ENCODE data around the gene FADS6. TPM values are rescaled to one million over a fixed set of nuclear protein-coding genes. Genes with fewer than 3 reads are reported as not detected.

The FADS6 gene
- total RNA-seq, 1 experiment from 2014 or later = not detected

DNA sequence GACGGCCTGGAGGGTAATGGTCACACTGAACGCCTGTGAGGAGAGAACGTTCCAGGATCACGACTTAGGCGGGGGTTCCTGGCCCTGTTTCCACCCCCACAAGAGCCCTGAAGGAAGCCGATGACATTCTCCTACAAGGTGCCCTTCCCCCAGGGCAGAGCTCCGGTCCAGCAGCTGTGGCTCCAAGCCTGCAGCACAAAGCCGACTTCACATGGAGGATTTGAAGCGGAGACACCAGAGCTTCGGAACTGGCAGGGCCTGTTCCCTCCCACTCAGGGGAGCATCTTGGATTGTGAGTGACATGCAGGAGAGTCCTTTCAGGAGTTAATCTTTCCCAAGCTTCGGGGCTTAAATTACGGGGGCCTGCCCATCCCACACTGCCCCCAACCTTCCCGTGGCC is 5.0 kb downstream of the FADS6 start:
- no peak overlapping the region for H3K9ac ChIP-seq (ENCODE audit: low read length)
- no peak overlapping the region for H3K4me2 ChIP-seq (ENCODE audit: low read depth, low read length, poor library complexity, severe bottlenecking)
- no peaks in the 10 kb centered on the region for H3K27me3 ChIP-seq (ENCODE audit: low read length)
- no peaks in the 10 kb centered on the region for H3K9me3 ChIP-seq (ENCODE audit: low read length)
- no peak overlapping the region for H2AFZ ChIP-seq (ENCODE audit: low read length)
- no peak overlapping the region for H3K27ac ChIP-seq (ENCODE audit: low read length)
- H3K4me3 ChIP-seq (ENCODE audit: low read length) = no peak overlapping the region
- H3K9me2 ChIP-seq (replicated peaks; ENCODE audit: insufficient read depth, low read length) = no peaks in the 10 kb centered on the region
- H3K36me3 ChIP-seq (ENCODE audit: insufficient read depth, low read length) = no peaks in the 10 kb centered on the region
- no peaks in the 10 kb centered on the region for H3K4me1 ChIP-seq (ENCODE audit: low read length)
- no peak for DNase-seq
- no peaks in the 10 kb centered on the region for H3K79me2 ChIP-seq (ENCODE audit: low read length)
- H4K20me1 ChIP-seq (ENCODE audit: insufficient read depth, low read depth, low read length) = no peaks in the 10 kb centered on the region

DNA sequence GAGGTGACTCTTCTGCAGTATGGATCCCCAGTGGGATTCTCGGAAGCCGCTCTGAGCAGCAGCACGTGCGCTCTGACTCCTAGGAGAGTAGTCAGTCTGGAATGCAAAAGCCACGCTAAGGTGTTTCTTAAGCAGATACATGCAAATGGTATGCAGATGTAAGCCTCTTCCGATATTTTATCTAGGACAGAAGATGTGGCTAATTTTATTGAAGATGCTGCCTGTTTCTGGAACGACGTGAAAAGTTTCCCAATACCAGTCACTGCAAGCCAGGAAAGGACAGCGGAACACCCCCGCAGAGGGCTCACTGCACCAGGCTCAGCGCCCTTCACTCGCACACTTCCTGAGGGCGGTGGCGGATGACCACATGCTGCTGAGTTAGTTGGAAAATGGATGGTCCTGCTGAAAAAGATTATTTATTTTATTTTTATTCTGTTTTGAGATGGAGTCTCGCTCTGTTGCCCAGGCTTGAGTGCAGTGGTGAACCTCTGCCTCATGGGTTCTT is 10.1 kb downstream of the FADS6 start:
- Histone ChIP-seq H3K27ac (ENCODE audit: low read length) (no peak overlapping the region), H3K4me3 (ENCODE audit: low read length) (no peak overlapping the region), H4K20me1 (ENCODE audit: insufficient read depth, low read depth, low read length) (no peaks in the 10 kb centered on the region), H3K36me3 (ENCODE audit: insufficient read depth, low read length) (no peaks in the 10 kb centered on the region), H3K9me3 (ENCODE audit: low read length) (no peaks in the 10 kb centered on the region), H3K9me2 (replicated peaks; ENCODE audit: insufficient read depth, low read length) (no peaks in the 10 kb centered on the region), H3K4me2 (ENCODE audit: low read depth, low read length, poor library complexity, severe bottlenecking) (no peak overlapping the region), H3K4me1 (ENCODE audit: low read length) (no peaks in the 10 kb centered on the region), H3K9ac (ENCODE audit: low read length) (no peak overlapping the region), H3K27me3 (ENCODE audit: low read length) (no peaks in the 10 kb centered on the region), H3K79me2 (ENCODE audit: low read length) (no peaks in the 10 kb centered on the region), H2AFZ (ENCODE audit: low read length) (no peak overlapping the region)
- no peak for DNase-seq

DNA sequence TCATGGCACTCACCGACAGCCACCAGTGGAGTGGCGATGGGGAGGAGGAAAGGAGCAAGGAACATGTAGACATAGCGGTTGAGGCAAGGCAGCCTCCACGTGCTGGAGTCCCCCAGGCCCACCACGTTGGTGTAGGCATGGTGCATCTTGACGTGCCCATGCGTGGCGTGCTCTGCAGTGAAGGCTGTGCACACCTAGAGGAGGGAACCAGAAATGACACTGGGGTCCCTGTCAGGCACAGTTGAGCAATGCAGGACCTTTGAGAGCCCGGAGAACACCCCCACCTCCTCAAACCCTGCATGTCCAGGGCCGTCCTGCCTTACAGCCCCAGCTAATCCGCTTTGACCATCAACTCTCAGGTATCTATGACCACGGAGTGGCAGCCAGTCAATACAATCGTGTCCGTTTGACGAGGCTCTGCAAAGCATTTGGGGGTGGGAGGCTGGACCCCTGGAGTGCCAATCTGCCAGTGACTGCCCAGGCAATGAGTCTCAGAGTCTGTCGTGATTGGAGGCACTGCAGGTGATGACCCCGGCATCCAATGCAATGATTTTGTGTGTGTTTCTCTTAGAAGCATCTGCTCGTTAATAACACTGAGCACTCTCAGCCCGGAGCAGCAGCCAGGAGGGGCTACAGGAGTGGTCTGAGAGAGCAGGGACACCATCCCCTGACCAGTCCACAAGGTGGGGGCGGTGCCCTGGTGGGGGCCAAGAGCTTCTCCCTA is 10.8 kb downstream of the FADS6 start:
- H2AFZ ChIP-seq (ENCODE audit: low read length) = no peak overlapping the region
- H3K4me3 ChIP-seq (ENCODE audit: low read length) = no peak overlapping the region
- H4K20me1 ChIP-seq (ENCODE audit: insufficient read depth, low read depth, low read length) = no peaks in the 10 kb centered on the region
- no peaks in the 10 kb centered on the region for H3K36me3 ChIP-seq (ENCODE audit: insufficient read depth, low read length)
- H3K9me2 ChIP-seq (replicated peaks; ENCODE audit: insufficient read depth, low read length) = no peaks in the 10 kb centered on the region
- no peaks in the 10 kb centered on the region for H3K27me3 ChIP-seq (ENCODE audit: low read length)
- H3K4me1 ChIP-seq (ENCODE audit: low read length) = no peaks in the 10 kb centered on the region
- no peaks in the 10 kb centered on the region for H3K9me3 ChIP-seq (ENCODE audit: low read length)
- no peak for DNase-seq
- H3K4me2 ChIP-seq (ENCODE audit: low read depth, low read length, poor library complexity, severe bottlenecking) = no peak overlapping the region
- H3K9ac ChIP-seq (ENCODE audit: low read length) = no peak overlapping the region
- H3K27ac ChIP-seq (ENCODE audit: low read length) = no peak overlapping the region
- no peaks in the 10 kb centered on the region for H3K79me2 ChIP-seq (ENCODE audit: low read length)

DNA sequence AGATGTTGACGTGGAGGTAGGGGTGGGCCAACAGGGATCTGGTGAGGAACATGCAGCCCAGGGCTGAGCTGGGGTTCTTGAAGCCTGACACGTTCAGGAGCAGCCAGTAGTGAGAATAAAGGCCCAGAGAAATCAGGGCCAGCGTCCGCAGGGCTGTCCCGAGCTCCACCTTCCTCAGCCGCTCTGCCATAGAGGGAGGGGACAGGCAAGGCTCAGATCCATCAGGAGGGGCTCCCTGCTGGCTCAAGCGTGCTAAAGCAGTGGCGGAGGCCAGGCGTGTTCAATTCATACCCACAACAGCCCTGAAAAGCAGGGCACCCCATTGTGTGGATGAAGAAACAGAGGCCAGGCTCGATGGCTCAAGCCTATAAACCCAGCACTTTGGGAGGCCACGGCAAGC is 12.4 kb downstream of the FADS6 start:
- Histone ChIP-seq H3K79me2 (ENCODE audit: low read length) (no peaks in the 10 kb centered on the region), H4K20me1 (ENCODE audit: insufficient read depth, low read depth, low read length) (no peaks in the 10 kb centered on the region), H3K36me3 (ENCODE audit: insufficient read depth, low read length) (no peaks in the 10 kb centered on the region), H3K9me3 (ENCODE audit: low read length) (no peaks in the 10 kb centered on the region), H3K4me1 (ENCODE audit: low read length) (no peaks in the 10 kb centered on the region), H3K4me3 (ENCODE audit: low read length) (no peak overlapping the region), H3K9me2 (replicated peaks; ENCODE audit: insufficient read depth, low read length) (no peaks in the 10 kb centered on the region), H2AFZ (ENCODE audit: low read length) (no peak overlapping the region), H3K9ac (ENCODE audit: low read length) (no peak overlapping the region), H3K27ac (ENCODE audit: low read length) (no peak overlapping the region), H3K27me3 (ENCODE audit: low read length) (no peaks in the 10 kb centered on the region), H3K4me2 (ENCODE audit: low read depth, low read length, poor library complexity, severe bottlenecking) (no peak overlapping the region)
- no peak for DNase-seq

DNA sequence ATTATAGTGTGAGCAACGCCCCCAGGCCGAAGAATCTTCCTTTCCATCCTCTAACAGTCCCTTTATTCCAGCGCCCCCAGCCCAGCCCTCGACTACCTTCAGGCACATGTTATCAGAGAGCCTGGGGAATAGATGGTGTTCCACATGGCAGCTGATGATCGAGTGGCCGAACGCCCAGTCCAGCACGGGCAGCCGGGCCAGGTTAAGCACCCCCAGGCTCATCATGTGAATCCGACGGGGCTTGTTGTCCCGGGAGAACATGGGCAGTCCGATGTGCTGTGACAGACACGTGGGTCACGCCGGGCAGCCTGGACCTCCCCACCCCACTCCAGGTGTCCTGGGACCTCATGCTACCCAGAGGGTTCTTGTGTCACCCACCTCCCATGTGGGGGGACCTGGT is 14.1 kb downstream of the FADS6 start:
- Histone ChIP-seq H3K4me1 (ENCODE audit: low read length) (peaks cover 1% of the 10 kb centered on the region), H2AFZ (ENCODE audit: low read length) (no peak overlapping the region), H3K9ac (ENCODE audit: low read length) (no peak overlapping the region), H4K20me1 (ENCODE audit: insufficient read depth, low read depth, low read length) (no peaks in the 10 kb centered on the region), H3K4me2 (ENCODE audit: low read depth, low read length, poor library complexity, severe bottlenecking) (no peak overlapping the region), H3K9me2 (replicated peaks; ENCODE audit: insufficient read depth, low read length) (no peaks in the 10 kb centered on the region), H3K36me3 (ENCODE audit: insufficient read depth, low read length) (no peaks in the 10 kb centered on the region), H3K27ac (ENCODE audit: low read length) (no peak overlapping the region), H3K4me3 (ENCODE audit: low read length) (no peak overlapping the region), H3K27me3 (ENCODE audit: low read length) (no peaks in the 10 kb centered on the region), H3K9me3 (ENCODE audit: low read length) (no peaks in the 10 kb centered on the region), H3K79me2 (ENCODE audit: low read length) (no peaks in the 10 kb centered on the region)
- no peak for DNase-seq

DNA sequence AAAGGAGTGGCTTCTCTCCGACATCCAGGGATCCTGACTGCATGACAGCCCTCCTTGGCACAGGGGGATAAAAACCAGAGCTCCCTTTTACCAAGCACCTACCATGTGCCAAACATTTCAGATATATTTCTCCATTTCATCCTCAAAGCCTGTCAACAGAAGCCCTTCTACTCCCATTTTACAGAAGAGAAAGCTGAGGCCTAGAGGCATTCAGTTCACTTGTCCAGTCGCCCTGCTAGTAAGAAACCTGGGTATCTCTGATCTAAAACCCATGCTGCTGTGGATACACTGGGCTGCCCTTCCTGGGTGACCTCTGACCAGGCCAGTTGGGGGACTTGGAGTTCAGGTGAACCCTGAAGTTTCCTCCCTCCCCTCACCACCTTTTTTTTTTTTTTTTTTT is 14.8 kb downstream of the FADS6 start:
- no peak overlapping the region for H3K9ac ChIP-seq (ENCODE audit: low read length)
- H3K27ac ChIP-seq (ENCODE audit: low read length) = no peak overlapping the region
- H3K36me3 ChIP-seq (ENCODE audit: insufficient read depth, low read length) = no peaks in the 10 kb centered on the region
- no peak overlapping the region for H3K4me3 ChIP-seq (ENCODE audit: low read length)
- no peak for DNase-seq
- peaks cover 8% of the 10 kb centered on the region for H3K4me1 ChIP-seq (ENCODE audit: low read length)
- no peak overlapping the region for H2AFZ ChIP-seq (ENCODE audit: low read length)
- no peaks in the 10 kb centered on the region for H3K27me3 ChIP-seq (ENCODE audit: low read length)
- no peaks in the 10 kb centered on the region for H3K9me2 ChIP-seq (replicated peaks; ENCODE audit: insufficient read depth, low read length)
- no peaks in the 10 kb centered on the region for H3K79me2 ChIP-seq (ENCODE audit: low read length)
- no peaks in the 10 kb centered on the region for H4K20me1 ChIP-seq (ENCODE audit: insufficient read depth, low read depth, low read length)
- H3K4me2 ChIP-seq (ENCODE audit: low read depth, low read length, poor library complexity, severe bottlenecking) = no peak overlapping the region
- H3K9me3 ChIP-seq (ENCODE audit: low read length) = no peaks in the 10 kb centered on the region

DNA sequence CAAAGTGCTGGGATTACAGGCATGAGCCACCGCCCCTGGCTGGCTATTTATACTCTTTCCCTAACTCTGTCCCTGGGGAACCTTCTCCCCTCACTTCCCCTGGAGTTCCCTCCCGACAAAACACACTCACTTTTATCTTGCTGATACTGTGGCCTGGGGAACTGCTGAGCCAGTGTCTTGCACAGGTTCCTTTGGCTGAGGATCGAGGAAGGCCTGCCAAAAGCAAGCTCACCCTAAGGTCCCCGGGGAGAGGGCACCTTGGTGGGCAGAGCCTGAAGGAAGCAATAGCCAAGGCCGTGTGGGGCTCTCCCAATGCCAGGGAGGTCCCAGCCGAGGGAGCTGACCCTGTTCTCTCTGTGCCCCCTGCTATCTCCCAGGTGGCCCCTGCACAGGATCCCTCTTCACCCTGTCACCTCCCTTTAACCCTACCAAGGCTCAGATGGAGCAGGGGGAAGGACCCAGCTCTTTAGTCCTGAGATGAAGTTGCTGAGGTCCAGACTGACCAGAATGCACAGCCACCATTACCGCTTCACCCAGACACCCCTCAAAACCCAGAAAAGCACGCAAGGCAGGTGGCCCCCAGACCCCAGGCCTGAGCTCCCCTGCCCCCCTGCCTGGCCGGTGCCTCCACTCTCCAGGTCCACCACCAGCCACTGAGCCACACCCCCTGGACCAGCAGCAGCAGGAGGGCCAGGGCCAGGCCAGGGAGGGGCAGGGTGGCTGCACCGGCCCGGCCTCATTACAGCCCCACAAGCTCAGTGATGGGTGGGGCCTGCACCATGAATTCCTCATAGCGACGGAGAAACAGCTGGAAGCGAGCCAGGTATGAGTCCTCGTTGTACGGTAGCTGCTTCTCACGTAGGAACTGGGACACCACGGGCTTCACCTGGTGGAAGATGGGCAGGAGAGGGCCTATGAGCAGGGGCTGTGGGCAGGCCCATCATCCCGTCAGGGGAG is 15.6 kb downstream of the FADS6 start:
- Histone ChIP-seq H3K4me3 (ENCODE audit: low read length) (no peak overlapping the region), H3K9ac (ENCODE audit: low read length) (no peak overlapping the region), H3K9me3 (ENCODE audit: low read length) (no peaks in the 10 kb centered on the region), H3K4me1 (ENCODE audit: low read length) (peaks cover 9% of the 10 kb centered on the region), H3K9me2 (replicated peaks; ENCODE audit: insufficient read depth, low read length) (no peaks in the 10 kb centered on the region), H3K4me2 (ENCODE audit: low read depth, low read length, poor library complexity, severe bottlenecking) (no peak overlapping the region), H3K36me3 (ENCODE audit: insufficient read depth, low read length) (no peaks in the 10 kb centered on the region), H3K27me3 (ENCODE audit: low read length) (no peaks in the 10 kb centered on the region), H3K79me2 (ENCODE audit: low read length) (no peaks in the 10 kb centered on the region), H3K27ac (ENCODE audit: low read length) (no peak overlapping the region), H2AFZ (ENCODE audit: low read length) (no peak overlapping the region), H4K20me1 (ENCODE audit: insufficient read depth, low read depth, low read length) (no peaks in the 10 kb centered on the region)
- no peak for DNase-seq

DNA sequence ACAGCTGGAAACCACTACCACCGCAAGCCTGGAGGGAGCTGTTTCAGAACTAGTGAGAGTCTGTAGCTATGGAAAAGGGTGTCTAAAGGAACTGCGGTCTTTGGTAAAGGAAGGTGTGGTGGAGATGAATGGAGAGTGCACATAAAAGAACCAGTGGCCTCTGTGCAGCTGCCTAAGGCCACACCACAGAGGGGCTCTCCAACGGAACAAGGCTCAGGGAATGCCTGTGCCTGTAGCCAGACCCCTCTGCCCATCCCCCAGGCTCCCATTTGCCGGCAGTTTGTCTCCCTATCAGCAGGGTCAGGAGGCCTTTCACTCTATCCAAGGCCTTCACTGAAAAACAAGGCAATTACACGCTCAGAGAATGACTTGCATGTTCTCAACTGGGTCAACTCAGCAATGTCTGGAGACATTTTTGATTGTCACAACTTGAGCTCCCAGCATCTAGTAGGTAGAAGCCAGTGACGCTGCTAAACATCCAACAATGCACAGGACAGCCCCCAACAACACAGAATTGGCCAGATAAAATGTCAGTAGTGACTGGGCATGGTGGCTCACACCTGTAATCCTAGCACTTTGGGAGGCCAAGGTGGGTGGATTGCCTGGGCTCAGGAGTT is 17.3 kb downstream of the FADS6 start:
- no peak overlapping the region for H3K9ac ChIP-seq (ENCODE audit: low read length)
- H3K4me1 ChIP-seq (ENCODE audit: low read length) = peaks cover 21% of the 10 kb centered on the region
- no peaks in the 10 kb centered on the region for H3K79me2 ChIP-seq (ENCODE audit: low read length)
- no peak overlapping the region for H3K27ac ChIP-seq (ENCODE audit: low read length)
- no peaks in the 10 kb centered on the region for H3K36me3 ChIP-seq (ENCODE audit: insufficient read depth, low read length)
- DNase-seq = no peak
- no peaks in the 10 kb centered on the region for H4K20me1 ChIP-seq (ENCODE audit: insufficient read depth, low read depth, low read length)
- peak overlapping the region; percentile 49; the same call in 1 of the 2 replicates for H2AFZ ChIP-seq (ENCODE audit: low read length)
- H3K4me2 ChIP-seq (ENCODE audit: low read depth, low read length, poor library complexity, severe bottlenecking) = no peak overlapping the region
- no peak overlapping the region for H3K4me3 ChIP-seq (ENCODE audit: low read length)
- H3K9me2 ChIP-seq (replicated peaks; ENCODE audit: insufficient read depth, low read length) = no peaks in the 10 kb centered on the region
- no peaks in the 10 kb centered on the region for H3K27me3 ChIP-seq (ENCODE audit: low read length)
- no peaks in the 10 kb centered on the region for H3K9me3 ChIP-seq (ENCODE audit: low read length)

All from Karpas-422 (cell line).